Measurements from ENCODE around the gene AS3MT.
"Not testable (repeated sequence)": the region's sequence is repeated elsewhere in the genome, so short reads cannot be mapped to it uniquely, and the experiment has no call there.

AS3MT gene

GRCh38 chr10:102919246-102919959, 50.1 kb downstream of the AS3MT start:
- TF ChIP-seq CTCF (IDR thresholded peaks at IDR 0.05; ENCODE audit: control insufficient read depth, insufficient read depth, low read depth, low read length, missing control alignments) = no peak
- H3K4me3 ChIP-seq (ENCODE audit: control insufficient read depth, low read depth, low read length) = peak overlapping the region; percentile 58
- DNase-seq (ENCODE audit: low read depth) = no peak

DNA sequence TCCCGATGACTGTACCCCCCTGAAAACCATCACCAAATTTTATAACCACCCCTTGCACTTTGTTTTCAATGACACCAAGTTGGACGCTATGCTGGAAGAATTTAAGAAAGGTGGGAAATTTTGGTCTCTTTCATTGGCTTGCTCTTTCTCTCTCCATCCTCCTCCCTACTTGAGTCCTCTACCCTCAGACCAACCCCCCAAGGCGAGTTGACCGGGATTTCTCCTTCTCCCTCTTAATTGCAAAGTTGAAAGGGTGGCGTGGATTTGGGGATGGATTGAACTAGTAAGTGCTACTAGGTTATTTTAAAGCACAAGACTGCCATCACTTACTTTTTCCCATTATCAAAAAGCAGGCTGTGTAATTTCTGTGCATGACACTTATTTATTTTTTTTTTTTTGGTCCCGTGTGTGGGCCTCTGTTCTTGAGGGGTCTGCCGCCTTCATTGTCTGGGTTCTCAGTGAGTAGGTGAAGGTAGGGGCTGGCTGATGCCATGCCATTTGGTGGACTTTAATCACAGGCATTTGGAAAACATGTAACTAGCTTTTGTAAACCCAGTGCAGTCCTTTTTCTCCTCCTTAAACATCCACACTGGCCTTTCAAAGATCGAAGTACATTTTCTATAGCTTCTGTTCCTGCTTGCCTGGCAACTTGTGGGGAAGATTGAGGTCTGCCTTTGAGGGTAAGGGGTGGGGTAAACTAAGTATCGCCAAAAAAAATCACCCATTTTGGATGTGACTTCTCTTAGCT, 50.9 kb downstream of the AS3MT start:
- peak overlapping the region; percentile 58 for H3K4me3 ChIP-seq (ENCODE audit: control insufficient read depth, low read depth, low read length)
- DNase-seq (ENCODE audit: low read depth) = no peak
- no peak for TF ChIP-seq CTCF (IDR thresholded peaks at IDR 0.05; ENCODE audit: control insufficient read depth, insufficient read depth, low read depth, low read length, missing control alignments)

- H3K4me3 ChIP-seq (ENCODE audit: control insufficient read depth, low read depth, low read length) = no peak overlapping the region
- TF ChIP-seq CTCF (IDR thresholded peaks at IDR 0.05; ENCODE audit: control insufficient read depth, insufficient read depth, low read depth, low read length, missing control alignments) = no peak
- no peak for DNase-seq (ENCODE audit: low read depth)
These were observed 54.3 kb downstream of the AS3MT start for GRCh38 chr10:102923601-102924000.

- no peak for DNase-seq (ENCODE audit: low read depth)
- no peak for TF ChIP-seq CTCF (IDR thresholded peaks at IDR 0.05; ENCODE audit: control insufficient read depth, insufficient read depth, low read depth, low read length, missing control alignments)
- no peak overlapping the region for H3K4me3 ChIP-seq (ENCODE audit: control insufficient read depth, low read depth, low read length)
These were observed 57.6 kb downstream of the AS3MT start for GRCh38 chr10:102926842-102927241.

- H3K4me3 ChIP-seq (ENCODE audit: control insufficient read depth, low read depth, low read length) = no peak overlapping the region
- no peak for TF ChIP-seq CTCF (IDR thresholded peaks at IDR 0.05; ENCODE audit: control insufficient read depth, insufficient read depth, low read depth, low read length, missing control alignments)
- DNase-seq (ENCODE audit: low read depth) = no peak
These were observed 58.2 kb downstream of the AS3MT start for GRCh38 chr10:102927311-102928010.

DNA sequence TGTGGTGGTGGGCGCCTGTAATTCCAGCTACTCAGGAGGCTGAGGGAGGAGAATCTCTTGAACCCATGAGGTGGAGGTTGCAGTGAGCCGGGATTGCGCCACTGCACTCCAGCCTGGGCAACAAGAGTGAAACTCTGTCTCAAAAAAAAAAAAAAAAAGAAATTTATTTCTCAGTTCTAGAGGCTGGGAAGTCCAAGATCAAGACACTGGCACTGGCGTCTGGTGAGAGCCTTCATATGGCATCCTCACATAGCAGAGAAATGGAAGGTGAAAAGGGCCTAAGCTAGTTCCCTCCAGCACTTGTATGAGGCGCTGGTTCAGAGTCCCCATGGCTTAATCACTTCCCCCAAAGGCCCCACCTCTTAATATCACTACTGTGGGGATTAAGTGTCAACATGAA, 59.2 kb downstream of the AS3MT start:
- H3K4me3 ChIP-seq (ENCODE audit: control insufficient read depth, low read depth, low read length); DNase-seq (ENCODE audit: low read depth): not testable (repeated sequence)

GRCh38 chr10:102930720-102931119, 61.5 kb downstream of the AS3MT start:
- TF ChIP-seq CTCF (IDR thresholded peaks at IDR 0.05; ENCODE audit: control insufficient read depth, insufficient read depth, low read depth, low read length, missing control alignments) = no peak
- DNase-seq (ENCODE audit: low read depth) = no peak
- no peak overlapping the region for H3K4me3 ChIP-seq (ENCODE audit: control insufficient read depth, low read depth, low read length)
